Measurements from ENCODE around the gene ZFP36L1.

Gene ZFP36L1

GRCh38 chr14:68785534-68786490 lies 7.1 kb downstream of the ZFP36L1 start:
- DNase-seq (ENCODE audit: low read depth in 2 of 3, low spot score in 1 of 3), result no peak

- DNase-seq (ENCODE audit: low read depth in 2 of 3, low spot score in 1 of 3), result no peak
These were observed 7.8 kb downstream of the ZFP36L1 start for GRCh38 chr14:68784978-68785533.

GRCh38 chr14:68784226-68784910 lies 8.5 kb downstream of the ZFP36L1 start:
- DNase-seq (ENCODE audit: low read depth in 2 of 3, low spot score in 1 of 3), result no peak

- DNase-seq (ENCODE audit: low read depth in 2 of 3, low spot score in 1 of 3), result no peak
These were observed 9.2 kb downstream of the ZFP36L1 start for GRCh38 chr14:68783408-68784225.

GRCh38 chr14:68782091-68782981 lies 10.5 kb downstream of the ZFP36L1 start:
- peak in 1 of 3 donors; percentile 63 for DNase-seq (ENCODE audit: low read depth in 2 of 3, low spot score in 1 of 3)

GRCh38 chr14:68781161-68782021 lies 11.5 kb downstream of the ZFP36L1 start:
- DNase-seq (ENCODE audit: low read depth in 2 of 3, low spot score in 1 of 3), result no peak

GRCh38 chr14:68780358-68781160 lies 12.3 kb downstream of the ZFP36L1 start:
- no peak for DNase-seq (ENCODE audit: low read depth in 2 of 3, low spot score in 1 of 3)

GRCh38 chr14:68779761-68780323 lies 13.0 kb downstream of the ZFP36L1 start:
- no peak for DNase-seq (ENCODE audit: low read depth in 2 of 3, low spot score in 1 of 3)

GRCh38 chr14:68777644-68778043 lies 15.2 kb downstream of the ZFP36L1 start:
- DNase-seq (ENCODE audit: low read depth in 2 of 3, low spot score in 1 of 3), result no peak

GRCh38 chr14:68775614-68776126 lies 17.2 kb downstream of the ZFP36L1 start:
- no peak for DNase-seq (ENCODE audit: low read depth in 2 of 3, low spot score in 1 of 3)

GRCh38 chr14:68774771-68775613 lies 17.9 kb downstream of the ZFP36L1 start:
- no peak for DNase-seq (ENCODE audit: low read depth in 2 of 3, low spot score in 1 of 3)

- DNase-seq (ENCODE audit: low read depth in 2 of 3, low spot score in 1 of 3), result no peak
These were observed 20.0 kb downstream of the ZFP36L1 start for GRCh38 chr14:68772761-68773381.

- no peak for DNase-seq (ENCODE audit: low read depth in 2 of 3, low spot score in 1 of 3)
These were observed 21.2 kb downstream of the ZFP36L1 start for GRCh38 chr14:68771631-68772030.

- DNase-seq (ENCODE audit: low read depth in 2 of 3, low spot score in 1 of 3), result no peak
These were observed 22.1 kb downstream of the ZFP36L1 start for GRCh38 chr14:68770553-68771286.

- no peak for DNase-seq (ENCODE audit: low read depth in 2 of 3, low spot score in 1 of 3)
These were observed 22.8 kb downstream of the ZFP36L1 start for GRCh38 chr14:68770051-68770450.

- no peak for DNase-seq (ENCODE audit: low read depth in 2 of 3, low spot score in 1 of 3)
These were observed 24.6 kb downstream of the ZFP36L1 start for GRCh38 chr14:68768316-68768715.
